ENCODE results near the gene APEH. TPM values are rescaled to one million over a fixed set of nuclear protein-coding genes. Genes with fewer than 3 reads are reported as not detected.
A peak's percentile ranks its signal among the peaks of the same experiment; 100 is the strongest.

APEH gene
- total RNA-seq, 2 donors from 2014 or later, result 51.8 to 52.5 TPM

DNA sequence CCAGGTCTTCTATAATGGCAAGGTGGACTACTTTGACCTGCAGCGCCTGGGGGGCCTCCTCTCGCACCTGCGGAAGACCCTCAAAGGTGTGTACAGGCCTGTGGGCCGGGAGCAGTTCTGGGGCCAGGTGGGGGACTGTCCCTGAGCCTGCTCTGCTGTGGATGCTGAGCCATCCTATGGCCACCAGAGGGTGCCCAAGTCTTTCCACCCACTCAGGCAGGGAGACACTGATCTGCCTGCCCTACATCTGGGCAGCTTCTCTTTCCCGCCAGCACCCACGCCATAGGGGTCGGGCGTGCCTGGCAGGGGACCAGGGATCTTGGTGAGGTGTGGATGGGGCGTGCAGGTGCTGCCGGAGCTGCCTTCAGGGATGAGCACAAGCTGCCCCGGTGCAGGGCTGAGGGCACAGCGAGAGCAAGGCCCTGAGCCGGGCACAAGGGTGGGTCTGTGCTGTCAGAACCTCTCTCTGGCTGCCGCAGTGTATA lies 29.3 kb downstream of the APEH start:
- intact Hi-C loops (cut with DNase I), result loop anchor here in 1 of 2 donors (5.0 to 10.0 kb wide), 2 partner anchors 139 to 201 kb away; partner anchors contain the start of gene MST1R
- DNase-seq (ENCODE audit: low spot score), result no peak

DNA sequence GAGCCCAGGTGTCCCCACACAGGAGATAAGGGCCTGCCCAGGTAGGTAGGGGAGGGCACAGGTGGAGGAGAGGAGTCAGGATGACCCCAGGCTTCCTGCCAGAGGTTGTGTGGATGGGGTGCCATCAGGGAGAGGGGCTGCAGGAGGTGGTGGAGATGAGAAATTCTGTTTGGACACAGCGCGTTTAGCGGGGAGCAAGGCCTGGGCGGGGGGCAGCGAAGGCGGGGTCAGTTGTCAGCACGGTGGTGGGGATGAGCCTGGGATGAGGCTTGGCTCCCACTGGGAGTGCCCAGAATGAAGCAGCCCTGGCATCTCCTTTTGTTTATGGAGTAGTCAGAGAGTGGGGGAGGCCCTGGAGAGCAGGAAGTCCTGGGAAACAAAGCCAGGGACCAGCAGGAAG lies 29.8 kb downstream of the APEH start:
- DNase-seq (ENCODE audit: low spot score), result no peak
- intact Hi-C loops (cut with DNase I), result loop anchor here in 1 of 2 donors (5.0 to 10.0 kb wide), 2 partner anchors 138 to 201 kb away; partner anchors contain the start of gene MST1R

DNA sequence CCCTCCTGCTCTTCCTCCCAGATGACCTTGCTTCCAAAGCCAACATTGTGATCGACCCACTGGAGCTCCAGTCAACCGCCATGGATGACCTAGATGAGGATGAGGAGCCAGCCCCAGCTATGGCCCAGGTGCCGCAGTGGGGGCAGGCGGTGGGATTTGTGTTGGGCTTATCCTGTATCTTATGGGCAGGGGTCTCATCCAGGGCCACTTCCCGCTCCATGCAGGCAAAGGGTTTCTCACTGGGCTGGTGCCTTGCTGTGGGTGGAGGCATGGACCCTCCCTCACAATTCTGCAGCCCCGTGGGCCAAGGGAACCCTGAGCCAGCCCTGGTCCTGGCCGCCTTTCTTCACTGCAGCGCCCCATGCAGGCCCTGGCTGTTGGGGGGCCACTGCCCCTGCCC lies 30.5 kb downstream of the APEH start:
- no peak for DNase-seq (ENCODE audit: low spot score)
- intact Hi-C loops (cut with DNase I), result loop anchor here in 1 of 2 donors (5.0 to 10.0 kb wide), 2 partner anchors 138 to 200 kb away; partner anchors contain the start of gene MST1R

DNA sequence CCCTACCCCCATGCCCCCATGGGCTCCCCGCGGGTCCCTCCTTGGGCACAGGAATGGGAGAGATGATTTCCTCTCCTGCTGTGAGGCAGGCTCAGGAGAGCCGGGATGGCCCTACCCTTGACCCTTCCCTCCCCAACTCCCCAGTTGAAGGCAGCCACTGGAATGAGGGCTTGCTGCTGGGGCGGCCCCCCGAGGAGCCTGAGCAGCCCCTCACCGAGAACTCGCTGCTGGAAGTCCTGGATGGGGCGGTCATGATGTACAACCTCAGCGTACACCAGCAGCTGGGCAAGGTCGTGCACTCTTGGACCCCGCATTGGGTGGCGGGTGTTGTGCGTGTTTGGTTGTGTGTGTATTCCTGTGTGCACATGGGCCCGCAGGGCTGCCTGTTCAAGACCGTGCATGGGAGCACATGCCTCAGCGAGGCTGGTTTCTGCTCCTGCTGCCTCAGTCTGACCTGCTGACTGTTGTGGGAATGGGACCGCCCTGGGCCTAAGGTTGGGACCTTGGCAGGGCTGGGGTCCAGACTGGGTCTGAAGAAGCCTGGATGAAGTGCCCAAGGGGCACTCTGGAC lies 31.3 kb downstream of the APEH start:
- intact Hi-C loops (cut with DNase I), result loop anchor here in 1 of 2 donors (10.0 kb wide), 1 partner anchor 199 kb away; the partner anchor contains the start of gene MST1R
- no peak for DNase-seq (ENCODE audit: low spot score)

DNA sequence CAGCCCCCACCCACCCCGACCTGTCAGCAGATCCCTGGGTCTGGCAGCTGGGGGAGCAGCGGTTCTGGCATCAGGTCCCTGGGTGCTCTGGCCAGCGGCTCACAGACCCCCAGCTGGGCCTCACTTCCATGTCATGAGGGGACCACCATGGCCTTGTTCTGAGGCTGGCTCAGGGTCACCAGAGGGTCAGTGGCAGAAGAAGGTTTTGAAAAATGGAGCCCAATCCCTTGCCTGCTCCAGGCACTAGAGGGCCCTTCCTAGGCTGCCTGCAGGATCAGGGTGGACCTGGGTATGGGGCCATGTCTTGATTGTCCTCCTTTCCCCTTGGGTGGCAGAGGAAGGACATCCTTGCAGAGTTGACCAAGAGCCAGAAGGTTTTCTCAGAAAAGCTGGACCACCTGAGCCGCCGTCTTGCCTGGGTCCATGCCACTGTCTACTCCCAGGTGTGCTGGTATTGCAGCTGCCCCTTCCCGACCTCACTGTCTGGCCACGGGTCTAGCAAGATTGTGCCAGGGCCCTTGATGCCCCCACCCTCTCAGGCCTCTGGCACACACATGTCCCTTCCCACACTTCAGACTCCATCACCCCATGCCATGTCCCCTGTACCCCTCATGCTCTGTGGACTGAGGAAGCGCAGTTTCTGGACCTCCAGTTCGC lies 32.4 kb downstream of the APEH start:
- DNase-seq (ENCODE audit: low spot score), result no peak
- intact Hi-C loops (cut with DNase I), result loop anchor here in 1 of 2 donors (10.0 kb wide), 1 partner anchor 198 kb away; the partner anchor contains the start of gene MST1R

DNA sequence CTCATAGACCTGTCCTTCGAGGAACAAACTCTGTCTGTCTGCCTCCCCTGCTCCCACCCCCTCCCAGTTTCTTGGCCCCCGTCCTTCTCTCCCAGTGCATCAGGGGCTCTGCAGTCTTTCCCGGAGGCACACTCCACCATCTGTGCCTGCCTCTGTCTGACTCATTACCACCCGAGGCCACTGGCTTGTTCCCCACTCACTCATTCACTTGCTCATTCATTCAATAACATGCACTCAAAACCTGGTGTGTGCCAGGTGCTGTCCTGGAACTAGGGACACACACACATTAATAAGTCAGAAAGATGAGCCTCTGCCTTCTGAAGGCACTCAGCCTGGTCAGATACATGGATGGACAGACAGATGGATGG lies 32.9 kb downstream of the APEH start:
- intact Hi-C loops (cut with DNase I), result loop anchor here in 1 of 2 donors (10.0 kb wide), 1 partner anchor 198 kb away; the partner anchor contains the start of gene MST1R
- DNase-seq (ENCODE audit: low spot score), result no peak

DNA sequence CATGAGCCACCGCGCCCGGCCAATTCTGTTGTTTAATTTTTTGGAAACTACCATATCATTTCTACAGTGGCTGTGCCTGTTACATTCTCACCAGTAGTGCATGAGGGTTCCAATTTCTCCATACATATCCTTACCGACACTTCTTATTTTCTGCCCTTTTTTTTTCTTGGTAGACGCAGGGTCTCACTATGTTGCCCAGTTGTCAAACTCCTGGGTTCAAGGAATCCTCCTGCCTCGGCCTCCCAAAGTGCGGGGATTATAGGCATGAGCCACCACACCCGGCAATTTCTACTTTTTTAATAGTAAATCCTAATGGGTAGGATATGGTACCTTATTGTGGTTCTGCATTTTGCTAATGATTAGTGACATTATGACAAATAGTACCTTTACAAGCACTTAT lies 35.7 kb downstream of the APEH start:
- intact Hi-C loops (cut with DNase I), result loop anchor here in 1 of 2 donors (10.0 kb wide), 1 partner anchor 195 kb away; the partner anchor contains the start of gene MST1R
- DNase-seq (ENCODE audit: low spot score), result peak; percentile 22

DNA sequence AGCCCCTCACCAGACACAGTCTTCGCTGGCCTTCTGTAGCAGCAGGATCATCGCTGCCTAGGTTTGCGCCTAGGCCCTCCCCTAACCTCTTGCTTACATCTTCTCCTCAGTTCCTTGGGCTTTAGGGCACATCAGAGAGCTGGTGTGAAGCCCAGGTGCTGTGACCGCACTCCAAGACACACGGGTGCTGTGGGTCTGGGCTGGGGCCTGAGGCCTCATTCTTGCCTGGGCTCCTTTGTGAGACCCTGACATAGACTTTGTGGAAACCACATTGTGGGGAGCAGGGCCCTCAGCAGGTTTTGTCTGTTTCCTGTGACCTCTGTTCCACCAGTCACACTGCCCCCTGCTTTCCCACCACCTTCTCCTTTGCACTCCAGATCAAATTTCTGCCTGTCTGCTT lies 37.3 kb downstream of the APEH start:
- intact Hi-C loops (cut with DNase I), result no loop called here
- peak; percentile 45 for DNase-seq (ENCODE audit: low spot score)

DNA sequence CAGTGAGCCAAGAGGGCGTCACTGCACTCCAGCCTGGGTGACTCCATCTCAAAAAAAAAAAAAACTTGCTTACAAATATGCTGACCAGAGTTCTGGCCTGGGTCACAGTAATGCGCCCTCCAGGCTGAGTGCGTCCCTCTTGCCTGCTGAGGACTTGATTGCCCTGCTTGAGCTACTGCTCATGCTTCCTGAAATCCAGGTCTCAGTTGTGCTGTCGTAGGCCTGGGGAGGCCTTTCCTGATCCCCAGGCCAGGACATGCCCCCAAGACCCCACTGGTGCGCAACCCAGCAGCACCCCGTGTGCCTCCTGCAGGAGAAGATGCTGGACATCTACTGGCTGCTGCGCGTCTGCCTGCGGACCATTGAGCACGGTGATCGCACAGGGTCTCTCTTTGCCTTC lies 38.0 kb downstream of the APEH start:
- DNase-seq (ENCODE audit: low spot score), result peak; percentile 58
- intact Hi-C loops (cut with DNase I), result no loop called here

DNA sequence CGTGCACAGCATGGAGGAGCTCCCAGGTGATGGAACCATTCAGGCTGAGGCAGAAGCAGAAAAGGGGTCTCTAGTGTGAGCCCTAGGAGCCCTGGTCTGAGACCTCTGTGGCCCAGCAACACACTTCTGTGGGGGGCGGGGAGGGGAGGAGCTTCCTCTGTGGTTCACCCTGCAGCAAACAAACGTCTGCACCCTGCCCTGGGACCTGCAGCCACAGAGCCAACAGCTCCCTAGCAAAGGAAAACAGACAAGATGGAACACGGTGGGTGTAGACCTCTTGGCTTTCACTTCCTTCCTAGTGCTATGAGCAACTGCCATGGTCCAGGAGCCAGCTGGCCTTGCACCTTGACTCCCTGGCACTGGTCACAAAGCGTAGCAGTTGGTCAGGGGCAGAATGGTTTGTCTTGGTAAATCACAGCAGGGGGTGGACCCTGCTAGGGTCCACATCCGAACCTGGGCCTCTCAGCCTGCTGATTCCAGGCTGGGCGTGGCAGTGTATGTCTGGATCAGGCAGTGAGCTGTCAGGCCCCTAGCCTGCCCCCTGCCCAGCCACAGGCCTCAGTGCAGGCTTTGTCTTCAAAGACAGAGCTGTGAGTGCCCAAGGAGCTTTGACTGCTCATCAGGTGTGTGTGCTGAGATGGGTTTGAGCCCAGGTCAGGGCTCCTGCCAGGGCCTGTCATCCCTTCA lies 38.6 kb downstream of the APEH start:
- DNase-seq (ENCODE audit: low spot score), result peak; percentile 78
- intact Hi-C loops (cut with DNase I), result no loop called here

DNA sequence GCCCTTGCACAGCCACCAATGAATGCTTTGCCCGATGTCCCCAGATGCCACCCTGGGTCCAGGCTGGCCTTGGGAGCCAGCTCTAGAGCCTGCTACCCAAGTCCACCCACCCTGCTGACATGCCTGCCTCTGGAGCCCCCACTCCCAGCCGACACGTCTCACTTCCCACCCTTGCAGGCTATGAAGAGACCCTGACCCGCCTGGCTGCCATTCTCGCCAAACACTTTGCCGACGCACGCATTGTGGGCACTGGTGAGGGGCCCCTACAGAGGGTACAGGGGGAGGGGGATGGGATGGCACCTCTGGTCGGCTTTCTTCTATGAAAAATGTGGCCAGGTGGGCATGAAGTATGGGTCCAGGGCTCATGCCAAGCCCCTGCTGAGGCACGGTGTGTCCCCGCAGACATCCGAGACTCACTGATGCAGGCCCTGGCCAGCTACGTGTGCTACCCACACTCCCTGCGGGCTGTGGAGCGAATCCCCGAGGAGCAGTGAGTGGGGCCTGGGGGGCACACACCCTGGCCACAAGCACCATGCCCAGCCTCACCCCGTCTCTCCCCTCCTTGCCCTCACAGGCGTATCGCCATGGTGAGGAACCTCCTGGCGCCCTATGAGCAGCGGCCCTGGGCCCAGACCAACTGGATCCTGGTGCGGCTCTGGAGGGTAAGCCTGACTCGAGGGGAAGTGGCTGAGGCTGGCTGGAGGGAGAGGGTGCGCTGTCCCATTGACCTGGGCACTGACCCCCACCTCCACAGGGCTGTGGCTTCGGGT lies 39.4 kb downstream of the APEH start:
- intact Hi-C loops (cut with DNase I), result no loop called here
- DNase-seq (ENCODE audit: low spot score), result peak; percentile 62

DNA sequence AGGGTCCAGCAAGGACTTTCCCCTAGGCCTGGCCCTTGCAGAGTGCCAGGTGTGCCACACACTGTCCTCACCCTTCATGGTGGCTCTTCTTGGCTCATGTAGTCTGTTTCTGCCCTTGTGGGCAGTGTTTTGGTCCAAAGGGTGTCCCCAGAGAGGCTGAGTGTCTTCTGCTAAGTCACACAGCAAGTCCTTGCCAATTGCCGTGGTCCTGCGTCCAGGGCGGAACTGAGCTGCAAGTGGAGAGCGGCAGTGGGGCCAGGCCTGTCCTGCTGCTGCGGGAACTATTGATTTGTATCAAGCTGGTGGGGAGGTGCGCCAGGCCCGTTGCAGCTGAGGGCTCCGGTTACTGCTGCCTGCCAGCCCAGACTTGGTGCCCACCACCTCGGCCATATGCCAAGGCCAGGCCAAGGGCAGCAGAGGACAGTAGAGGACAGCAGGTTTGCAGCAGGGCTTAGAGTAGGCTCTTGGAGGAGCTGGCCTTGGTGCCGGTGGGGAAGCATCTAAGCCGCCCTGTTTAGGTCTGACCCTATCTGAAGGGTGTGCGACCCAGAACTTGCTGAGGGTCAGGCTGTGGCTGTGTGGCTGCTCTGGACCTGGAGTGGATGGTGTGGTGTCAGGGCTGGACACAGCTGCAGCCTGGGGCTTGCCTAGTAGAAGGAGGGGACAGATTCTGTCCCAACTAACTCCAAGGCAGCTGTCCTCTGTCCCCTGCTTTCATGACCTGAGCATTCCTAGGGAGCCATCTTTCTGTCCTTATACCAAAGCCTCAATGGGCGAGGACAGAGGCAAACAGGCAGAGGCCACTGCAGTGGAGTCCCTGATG lies 40.8 kb downstream of the APEH start:
- intact Hi-C loops (cut with DNase I), result no loop called here
- peak; percentile 76 for DNase-seq (ENCODE audit: low spot score)

DNA sequence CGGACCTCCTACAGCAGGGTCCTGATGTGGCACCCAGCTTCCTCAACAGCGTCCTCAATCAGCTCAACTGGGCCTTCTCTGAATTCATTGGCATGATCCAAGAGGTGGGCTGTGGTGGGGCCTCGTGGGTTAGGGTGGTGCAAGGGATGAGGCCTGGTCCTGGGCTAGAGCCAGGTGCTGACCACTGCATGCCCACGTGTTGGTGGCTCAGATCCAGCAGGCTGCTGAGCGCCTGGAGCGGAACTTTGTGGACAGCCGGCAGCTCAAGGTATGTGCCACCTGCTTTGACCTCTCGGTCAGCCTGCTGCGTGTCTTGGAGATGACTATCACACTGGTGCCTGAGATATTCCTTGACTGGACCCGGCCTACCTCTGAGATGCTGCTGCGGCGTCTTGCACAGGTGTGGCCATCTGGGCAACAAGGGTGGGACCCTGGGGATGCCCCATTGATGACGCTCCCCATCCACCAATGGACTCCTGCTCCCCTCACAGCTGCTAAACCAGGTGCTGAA lies 41.5 kb downstream of the APEH start:
- intact Hi-C loops (cut with DNase I), result no loop called here
- peak; percentile 74 for DNase-seq (ENCODE audit: low spot score)

DNA sequence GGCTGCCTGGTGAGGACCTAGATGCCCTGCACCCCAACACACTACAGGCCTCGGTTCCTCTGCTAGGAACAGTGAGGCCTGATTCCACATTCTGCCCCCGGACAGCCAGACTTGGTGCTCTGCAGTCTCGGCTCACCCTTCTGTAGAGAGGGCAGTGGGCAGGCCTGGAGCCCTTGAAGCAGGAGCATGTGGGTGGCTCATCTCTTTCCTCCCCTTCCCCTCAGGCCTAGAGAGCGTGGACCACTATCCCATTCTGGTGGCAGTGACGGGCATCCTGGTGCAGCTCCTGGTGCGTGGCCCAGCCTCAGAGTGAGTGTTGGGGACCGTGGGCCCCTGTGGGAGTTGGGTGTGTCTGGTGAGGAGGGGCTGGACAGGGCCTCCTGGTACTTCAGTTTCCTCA lies 42.0 kb downstream of the APEH start:
- intact Hi-C loops (cut with DNase I), result no loop called here
- peak; percentile 62 for DNase-seq (ENCODE audit: low spot score)

DNA sequence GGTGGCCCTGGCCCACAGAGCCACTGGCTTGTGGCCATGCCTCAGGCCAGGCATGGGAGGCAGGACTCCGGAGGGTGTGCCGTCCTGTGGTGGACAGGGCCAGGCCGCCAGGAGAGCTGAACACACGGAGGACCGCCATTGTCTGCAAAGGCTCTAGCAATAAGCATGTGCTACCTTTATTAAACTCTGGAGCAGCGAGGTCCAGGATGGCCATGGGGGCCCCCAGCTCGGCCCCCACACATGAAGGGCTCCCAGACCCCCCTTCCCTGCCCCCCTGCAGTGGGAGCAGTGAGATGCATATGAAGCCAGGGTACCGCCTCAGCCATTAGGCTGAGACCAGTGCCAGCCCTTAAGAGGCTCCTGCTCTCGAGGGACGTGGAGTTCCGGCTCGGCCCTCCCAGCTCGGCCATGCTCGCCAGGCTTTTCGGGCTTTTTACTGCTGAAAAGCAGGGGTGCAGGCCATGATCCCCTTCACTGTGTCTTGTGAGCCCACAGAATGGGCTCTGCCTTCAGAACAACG lies 42.6 kb downstream of the APEH start:
- intact Hi-C loops (cut with DNase I), result no loop called here
- peak; percentile 69 for DNase-seq (ENCODE audit: low spot score)

DNA sequence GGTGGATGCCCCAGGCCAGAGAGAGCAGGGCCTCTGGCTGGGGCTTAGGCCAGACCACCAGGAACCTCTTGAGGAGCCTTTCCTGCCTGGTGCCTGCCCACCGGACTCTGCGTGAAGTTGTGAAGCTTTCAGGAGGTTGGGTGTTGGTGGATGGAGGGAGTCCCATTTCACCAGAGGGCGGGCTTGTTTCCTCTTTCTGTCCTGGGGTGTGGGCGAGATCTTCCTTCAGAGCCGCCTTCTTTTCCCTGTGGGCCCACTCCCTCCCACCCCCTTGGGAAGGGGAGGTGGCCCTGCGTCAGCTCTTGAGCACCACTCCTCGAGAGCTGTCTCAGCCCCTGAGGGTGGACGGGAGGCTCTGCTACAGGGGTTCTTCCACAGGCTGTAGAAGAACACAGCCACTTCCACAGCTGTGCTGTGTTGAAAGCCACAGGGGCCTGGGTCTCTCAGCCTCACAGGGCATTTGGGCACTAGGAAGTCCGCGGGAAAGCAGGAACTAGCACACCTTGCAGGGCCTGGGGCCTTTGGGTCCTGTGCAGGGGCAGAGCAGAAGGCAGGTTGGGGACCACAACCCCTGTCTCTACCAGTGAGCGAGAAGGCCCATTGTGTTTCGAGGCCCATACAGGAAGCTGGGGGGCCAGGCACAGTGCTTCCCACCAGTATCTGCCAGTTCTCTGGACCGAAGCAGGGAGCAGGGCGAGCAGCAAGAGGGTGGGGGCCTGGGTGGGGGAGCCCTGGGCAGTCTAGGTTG lies 43.2 kb downstream of the APEH start:
- peak; percentile 75 for DNase-seq (ENCODE audit: low spot score)
- intact Hi-C loops (cut with DNase I), result no loop called here
